ENCODE results near the gene SEMA3B. TPM values are rescaled to one million over a fixed set of nuclear protein-coding genes. Genes with fewer than 3 reads are reported as not detected.

SEMA3B gene
- 11.1 and 12.4 TPM in 2 replicates for total RNA-seq

GRCh38 chr3:50268703-50269451 is at the start of gene SEMA3B:
Gene SEMA3B, plus strand, starts transcription at chr3:50269147. Its CDS starts 94 bp downstream, at chr3:50269241.

GRCh38 chr3:50235716-50236483 is 33.0 kb upstream of the SEMA3B start, which contains the start of gene GNAI2:
Gene GNAI2, plus strand, starts transcription at chr3:50236204. Its CDS starts 132 bp downstream, at chr3:50236336.

GRCh38 chr3:50278880-50279224 is 9.9 kb downstream of the SEMA3B start, which contains the start of gene LSMEM2:
Gene LSMEM2, plus strand, starts transcription at chr3:50279087. Its CDS starts 27 bp downstream, at chr3:50279114.

DNA sequence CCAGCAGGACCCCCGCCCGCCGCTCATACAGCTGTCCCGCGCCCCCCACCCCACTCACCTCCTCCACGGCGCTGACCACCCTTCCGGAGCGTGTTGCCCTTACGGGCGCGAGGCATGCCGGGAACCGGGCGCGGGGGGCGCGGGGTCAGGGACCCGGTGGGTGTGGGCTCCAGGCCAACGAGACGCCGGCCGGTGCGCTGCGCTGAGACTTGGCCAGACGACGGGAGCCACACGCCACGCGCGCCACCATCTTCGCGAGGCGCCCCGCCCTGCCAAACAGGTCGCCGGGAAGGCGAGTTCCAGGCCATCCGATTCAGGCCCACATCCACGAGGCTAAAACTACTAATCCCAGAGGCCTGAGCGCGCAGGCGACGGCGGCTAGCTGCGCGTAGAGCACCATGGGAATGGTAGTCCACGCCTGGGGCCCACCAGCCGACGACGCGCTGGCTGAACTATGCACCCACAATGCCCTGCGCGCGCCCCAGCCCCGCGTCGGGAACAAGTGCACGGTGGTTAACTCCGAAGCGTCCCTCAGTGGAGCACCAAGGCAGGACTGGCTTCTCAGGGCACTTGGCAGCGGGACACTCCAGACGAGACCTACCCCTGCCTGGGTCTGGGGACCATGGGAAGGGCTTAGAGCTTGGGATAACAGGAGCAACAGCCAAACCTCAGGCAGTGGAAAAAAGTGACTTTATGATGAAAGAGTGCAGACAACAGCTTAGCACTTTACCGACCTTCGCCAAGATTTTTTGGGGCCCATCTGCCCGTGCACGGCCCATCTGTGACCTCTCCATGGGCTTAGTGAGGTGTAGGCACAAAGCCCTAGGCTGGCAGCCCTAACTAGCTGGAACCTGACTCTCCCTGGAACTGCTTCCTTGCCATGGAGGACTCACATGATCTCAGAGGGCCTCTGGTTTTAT is 23.5 kb downstream of the SEMA3B start, which contains the start of gene IFRD2:
Gene IFRD2 (minus strand): TSS at position 271 of the 920 bp plus-strand sequence. CDS start 155 bp downstream, at position 116.

GRCh38 chr3:50298836-50299637 is 30.1 kb downstream of the SEMA3B start, which contains the start of the genes HYAL3 and NAA80:
Gene HYAL3, minus strand, starts transcription at chr3:50299405. Its CDS starts 3,803 bp downstream, at chr3:50295602.
Gene NAA80, minus strand, starts transcription at chr3:50299405. Its CDS starts 1,942 bp downstream, at chr3:50297463.

GRCh38 chr3:50303013-50303815 is 34.3 kb downstream of the SEMA3B start, which contains the start of gene HYAL1:
Gene HYAL1, minus strand, starts transcription at chr3:50303574. Its CDS starts 618 bp downstream, at chr3:50302956.

GRCh38 chr3:50322386-50323091 is 53.6 kb downstream of the SEMA3B start, which contains the start of gene HYAL2:
Gene HYAL2, minus strand, starts transcription at chr3:50322745. Its CDS starts 2,256 bp downstream, at chr3:50320489.

Other genes with a start within 250 kb of the SEMA3B start
- gene RBM5, start 180.2 kb upstream of the SEMA3B start, total RNA-seq, result 194 and 241 TPM in 2 replicates
- 8.7 and 19.8 TPM in 2 replicates for gene SEMA3F, start 113.8 kb upstream of the SEMA3B start, total RNA-seq
- gene GNAT1, start 77.5 kb upstream of the SEMA3B start, total RNA-seq, result not detected in 2 replicates
- gene SLC38A3, start 63.9 kb upstream of the SEMA3B start, total RNA-seq, result not detected in 2 replicates
- gene GNAI2, start 32.9 kb upstream of the SEMA3B start, total RNA-seq, result 385 and 428 TPM in 2 replicates
- 0.06 TPM in 1 of 2 replicates, not detected in the other for gene LSMEM2, start 9.9 kb downstream of the SEMA3B start, total RNA-seq
- 35.7 and 62.5 TPM in 2 replicates for gene IFRD2, start 23.3 kb downstream of the SEMA3B start, total RNA-seq
- gene HYAL3, start 30.3 kb downstream of the SEMA3B start, total RNA-seq, result 3.3 and 3.7 TPM in 2 replicates
- 2.7 and 2.8 TPM in 2 replicates for gene NAA80, start 30.3 kb downstream of the SEMA3B start, total RNA-seq
- gene HYAL1, start 34.4 kb downstream of the SEMA3B start, total RNA-seq, result 1.2 and 2.6 TPM in 2 replicates
- 64.2 and 104 TPM in 2 replicates for gene HYAL2, start 53.6 kb downstream of the SEMA3B start, total RNA-seq
- gene TUSC2, start 59.1 kb downstream of the SEMA3B start, total RNA-seq, result 14.7 and 17.4 TPM in 2 replicates
- gene RASSF1, start 71.7 kb downstream of the SEMA3B start, total RNA-seq, result 30.3 and 41.4 TPM in 2 replicates
- 1.9 and 2.8 TPM in 2 replicates for gene ZMYND10, start 76.6 kb downstream of the SEMA3B start, total RNA-seq
- gene NPRL2, start 81.6 kb downstream of the SEMA3B start, total RNA-seq, result 22.1 and 22.2 TPM in 2 replicates
- 24.7 and 33.8 TPM in 2 replicates for gene CYB561D2, start 81.7 kb downstream of the SEMA3B start, total RNA-seq
- 30.1 and 32.0 TPM in 2 replicates for gene TMEM115, start 90.4 kb downstream of the SEMA3B start, total RNA-seq
- under 0.01 TPM in 1 of 2 replicates, not detected in the other for gene CACNA2D2, start 234.5 kb downstream of the SEMA3B start, total RNA-seq

Data from aortic smooth muscle cell (primary cell).